HCT116 (cell line): ENCODE data around the gene PDIK1L. TPM values are rescaled to one million over a fixed set of nuclear protein-coding genes. Genes with fewer than 3 reads are reported as not detected.
"Not testable (repeated sequence)": the region's sequence is repeated elsewhere in the genome, so short reads cannot be mapped to it uniquely, and the experiment has no call there.

Experiments
- ATAC-seq: fragments of 200-7000 bp; cut with Tn5 transposase; 2 replicates; pipeline ENCODE4 v1.9.1; 2020; ENCODE audit warnings: mild to moderate bottlenecking, moderate library complexity
- BruUV-seq: library from RNA; stranded (reverse); fragments of 400-500 nt; replicated peaks from 2 replicates; lab custom pipeline; 2021; lab: Mats Ljungman, UMichigan
- CTCF ChIA-PET: fragments of 300-600 bp; sonication (Branson Sonifier 250); formaldehyde crosslinking; loops from one replicate; lab custom pipeline; 2021; ENCODE audit warnings: antibody characterized with exemption; lab: Charles Lee
- POLR2A ChIA-PET: fragments of 300-600, 350-600 bp; sonication (Branson Sonifier 250); formaldehyde crosslinking; loops from one replicate; lab custom pipeline; 2021; ENCODE audit warnings: antibody characterized with exemption; lab: Charles Lee
- RAD21 ChIA-PET, 2 experiments: fragments of 300-600 bp; sonication (Branson Sonifier 250); formaldehyde crosslinking; loops; one replicate each; lab custom pipeline; 2023; ENCODE audit warnings: low total read pairs in 2 of 2; ENCODE audit not compliant: uncharacterized antibody in 2 of 2, unreplicated experiment in 2 of 2, low non-redundant PET in 1 of 2; lab: Charles Lee
- DNase-seq: peaks from one replicate; pipeline ENCODE4 v3.0.0-alpha.2; 2010; ENCODE audit warnings: low read depth, low spot score
- H2AFZ ChIP-seq: fragments of 200-600 bp; shearing (Covaris generic), sonication (generic); 2 replicates; pipeline ENCODE4 v1.6.1; 2017; ENCODE audit warnings: low read depth, mixed run types, mixed read lengths, antibody characterized with exemption, low read length; ENCODE audit not compliant: poor library complexity, severe bottlenecking
- H3K27ac ChIP-seq: 2 replicates; pipeline ENCODE4 v1.5.1; 2012; ENCODE audit warnings: low read depth, low read length
- H3K27me3 ChIP-seq: fragments of 200-600 bp; sonication (generic); 2 replicates; pipeline ENCODE4 v1.6.1; 2016; ENCODE audit warnings: mixed run types, low read length, mixed read lengths; ENCODE audit not compliant: insufficient read depth
- H3K36me3 ChIP-seq, 2 experiments: fragments of 200-500 bp in 1 of 2; fragments of 200-600 bp in 1 of 2; sonication (Bioruptor generic) in 1 of 2; sonication (generic) in 1 of 2; 2 replicates each; pipeline versions ENCODE4 v1.5.1 to v1.6.1; 2014 to 2016; ENCODE audit warnings: low read length in 2 of 2, inconsistent platforms in 1 of 2, mixed read lengths in 1 of 2, mixed run types in 1 of 2; ENCODE audit not compliant: insufficient read depth in 2 of 2, control insufficient read depth in 1 of 2
- H3K4me1 ChIP-seq, 2 experiments: fragments of 200-600 bp in 1 of 2; sonication (generic) in 1 of 2; 2 replicates each; pipeline versions ENCODE4 v1.5.1 to v1.6.1; 2012 to 2017; ENCODE audit warnings: low read length in 2 of 2, inconsistent platforms in 1 of 2, mild to moderate bottlenecking in 1 of 2, mixed read lengths in 1 of 2, mixed run types in 1 of 2, moderate library complexity in 1 of 2; ENCODE audit not compliant: insufficient read depth in 2 of 2, control insufficient read depth in 1 of 2
- H3K4me2 ChIP-seq: fragments of 200-600 bp; sonication (generic); 2 replicates; pipeline ENCODE4 v1.6.1; 2017; ENCODE audit warnings: mixed run types, low read length, mixed read lengths
- H3K4me3 ChIP-seq, 2 experiments: fragments of 200-600 bp in 1 of 2; sonication (generic) in 1 of 2; replicated peaks in 1 of 2; 2 replicates each; pipeline ENCODE4 v1.5.1; 2011 to 2016; ENCODE audit warnings: low read length in 2 of 2, control low read depth in 1 of 2, low read depth in 1 of 2, mild to moderate bottlenecking in 1 of 2, mixed read lengths in 1 of 2, mixed run types in 1 of 2
- H3K79me2 ChIP-seq: fragments of 200-600 bp; sonication (generic); 2 replicates; pipeline ENCODE4 v1.6.1; 2017; ENCODE audit warnings: mild to moderate bottlenecking, mixed run types, low read length, moderate library complexity, mixed read lengths; ENCODE audit not compliant: insufficient read depth
- H3K9ac ChIP-seq: fragments of 200-600 bp; sonication (generic); 2 replicates; pipeline ENCODE4 v1.6.1; 2016; ENCODE audit warnings: low read length, mixed read lengths
- H3K9me2 ChIP-seq: fragments of 200-600 bp; sonication (generic), shearing (Covaris generic); 2 replicates; pipeline ENCODE4 v1.6.1; 2017; ENCODE audit warnings: mixed run types, mild to moderate bottlenecking, moderate library complexity; ENCODE audit not compliant: insufficient read depth
- H3K9me3 ChIP-seq, 2 experiments: fragments of 200-500 bp in 1 of 2; fragments of 200-600 bp in 1 of 2; sonication (Bioruptor generic) in 1 of 2; sonication (generic) in 1 of 2; 2 replicates each; pipeline ENCODE4 v1.6.1; 2014 to 2017; ENCODE audit warnings: low read length in 2 of 2, mixed read lengths in 2 of 2, inconsistent platforms in 1 of 2, low read depth in 1 of 2, mild to moderate bottlenecking in 1 of 2, mixed run types in 1 of 2, moderate library complexity in 1 of 2; ENCODE audit not compliant: control insufficient read depth in 1 of 2, insufficient read depth in 1 of 2
- H4K20me1 ChIP-seq: fragments of 200-600 bp; sonication (generic), shearing (Covaris generic); 2 replicates; pipeline ENCODE4 v1.6.1; 2017; ENCODE audit warnings: mixed run types, mild to moderate bottlenecking, moderate library complexity; ENCODE audit not compliant: insufficient read depth
- ATF3 ChIP-seq: IDR thresholded peaks from 2 replicates; pipeline ENCODE4 v1.6.1; 2012
- CBX3 ChIP-seq: IDR thresholded peaks from 2 replicates; pipeline ENCODE4 v1.6.1; 2012; ENCODE audit warnings: low read depth
- EGR1 ChIP-seq: IDR thresholded peaks from 2 replicates; pipeline ENCODE4 v1.6.1; 2012; ENCODE audit warnings: low read depth
- ELF1 ChIP-seq: IDR thresholded peaks from 2 replicates; pipeline ENCODE4 v1.6.1; 2012; ENCODE audit warnings: low read depth, borderline replicate concordance
- EZH2 ChIP-seq: fragments of 200-600 bp; sonication (generic); IDR thresholded peaks from 2 replicates; pipeline ENCODE4 v1.6.1; 2017; ENCODE audit warnings: antibody characterized with exemption, mixed run types
- EZH2phosphoT487 ChIP-seq: fragments of 200-600 bp; IDR thresholded peaks from 2 replicates; pipeline ENCODE4 v1.6.1; 2018; ENCODE audit warnings: antibody characterized with exemption, borderline replicate concordance
- FOSL1 ChIP-seq: IDR thresholded peaks from 2 replicates; pipeline ENCODE4 v1.6.1; 2012; ENCODE audit warnings: low read depth
- JUND ChIP-seq: IDR thresholded peaks from 2 replicates; pipeline ENCODE4 v1.6.1; 2012
- POLR2A ChIP-seq: IDR thresholded peaks from 2 replicates; pipeline ENCODE4 v1.7.0; 2011; ENCODE audit warnings: borderline replicate concordance; ENCODE audit not compliant: insufficient read depth, insufficient read length; ENCODE audit errors: extremely low read depth
- POLR2AphosphoS5 ChIP-seq: IDR thresholded peaks from 2 replicates; pipeline ENCODE4 v1.6.1; 2011; ENCODE audit warnings: mild to moderate bottlenecking, low read depth, low read length, moderate library complexity
- SIN3A ChIP-seq: IDR thresholded peaks from 2 replicates; pipeline ENCODE4 v1.6.1; 2012; ENCODE audit warnings: low read depth
- SP1 ChIP-seq: IDR thresholded peaks from 2 replicates; pipeline ENCODE4 v1.6.1; 2012; ENCODE audit warnings: low read depth
- SRF ChIP-seq: IDR thresholded peaks from 2 replicates; pipeline ENCODE4 v1.6.1; 2012; ENCODE audit warnings: low read depth
- TCF7L2 ChIP-seq: IDR thresholded peaks from 2 replicates; pipeline ENCODE4 v1.7.0; 2011; ENCODE audit warnings: borderline replicate concordance, inconsistent platforms; ENCODE audit not compliant: insufficient read depth, insufficient read length; ENCODE audit errors: extremely low read depth
- ZNF274 ChIP-seq: fragments of 200-500 bp; sonication (Bioruptor generic); IDR thresholded peaks from 2 replicates; pipeline ENCODE4 v1.6.1; 2014; ENCODE audit warnings: mild to moderate bottlenecking, low read depth, low read length, inconsistent platforms
- intact Hi-C: fragments of 100-400 bp; cut with micrococcal nuclease; formaldehyde crosslinking; loops from 2 replicates; pipeline ENCODE4 v1.10.0; 2022
- total RNA-seq: library from RNA; stranded (reverse); gene quantifications from one replicate; pipeline ENCODE4 v1.2.1, GENCODE V29; 2021; ENCODE audit not compliant: unreplicated experiment
- TF ChIP-seq, protein P1 (sequence below): IDR thresholded peaks from 2 replicates; pipeline ENCODE4 v1.6.1; 2011; ENCODE audit warnings: mild to moderate bottlenecking, low read length, moderate library complexity; ENCODE audit not compliant: insufficient replicate concordance; ENCODE audit errors: extremely low read depth
- TF ChIP-seq, protein P2 (sequence below), 3 experiments: fragments of 200-600 bp in 1 of 3; sonication (generic) in 1 of 3; IDR thresholded peaks in 2 of 3; conservative IDR thresholded peaks in 1 of 3; 2 replicates each; pipeline ENCODE4 v1.5.1; 2012 to 2017; ENCODE audit warnings: low read depth in 2 of 3, low read length in 2 of 3, antibody characterized with exemption in 1 of 3, borderline replicate concordance in 1 of 3, control low read depth in 1 of 3, mild to moderate bottlenecking in 1 of 3, mixed read lengths in 1 of 3, mixed run types in 1 of 3, moderate library complexity in 1 of 3; ENCODE audit not compliant: insufficient read depth in 1 of 3

PDIK1L gene
- total RNA-seq, 1 experiment from 2014 or later: 8.8 TPM

GRCh38 chr1:26100204-26100603, 11.4 kb upstream of the PDIK1L start:
- H3K4me2 ChIP-seq, H4K20me1 ChIP-seq, H3K4me3 ChIP-seq, ATAC-seq, H3K4me1 ChIP-seq, H3K27me3 ChIP-seq, H3K36me3 ChIP-seq, H3K9ac ChIP-seq, H3K79me2 ChIP-seq, POLR2A ChIA-PET, DNase-seq, BruUV-seq, RAD21 ChIA-PET, H2AFZ ChIP-seq, H3K9me3 ChIP-seq, H3K9me2 ChIP-seq, intact Hi-C loops, H3K27ac ChIP-seq: not testable (repeated sequence)
- CTCF ChIA-PET: interaction anchor here (0.9 kb wide), 1 partner anchor 45 kb away, joined by 4 read pairs; no protein-coding TSS in a partner anchor

DNA sequence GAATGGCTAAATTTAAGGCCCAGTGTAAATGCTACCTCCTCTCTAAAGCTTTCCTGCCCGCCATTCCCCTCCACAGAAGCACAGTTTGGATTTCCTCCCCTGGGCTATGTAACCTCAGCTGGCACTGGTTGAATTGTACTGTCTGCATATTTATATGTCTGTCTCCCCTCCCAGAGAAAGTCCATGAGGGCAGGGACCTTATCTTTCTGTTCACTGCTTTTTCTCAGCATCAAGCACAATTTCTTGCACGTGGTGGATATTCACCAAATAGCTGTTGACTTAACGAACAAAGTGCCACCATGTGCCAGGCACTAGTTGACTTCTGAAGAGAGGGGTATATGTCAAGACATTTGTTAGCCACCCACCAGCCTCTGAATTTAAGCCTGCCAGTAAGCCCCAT, 9.5 kb upstream of the PDIK1L start:
- ChIA-PET RAD21 (no interaction called here), POLR2A (interaction anchor here (1.1 to 1.4 kb wide), 2 partner anchors 9 to 67 kb away, joined by 3 read pairs; no protein-coding TSS in a partner anchor), CTCF (interaction anchor here (1.1 to 4.1 kb wide), 3 partner anchors 42 to 315 kb away, joined by 3 to 71 read pairs (median 3); partner anchors contain the start of gene ZNF593)
- BruUV-seq: no TSS peak
- Histone ChIP-seq H3K79me2 (no peaks in the 10 kb centered on the region), H3K4me1 (0 out of 4 replicates have a peak, but pooled peaks cover 0 to 3% of the 10 kb centered on the region in 2 experiments), H3K27me3 (no peaks in the 10 kb centered on the region), H3K9me3 (no peaks in the 10 kb centered on the region), H3K4me2 (no peak overlapping the region), H3K9ac (no peak overlapping the region), H3K27ac (no peak overlapping the region), H3K36me3 (no peaks in the 10 kb centered on the region), H3K4me3 (no peak overlapping the region), H4K20me1 (no peaks in the 10 kb centered on the region), H2AFZ (no peak overlapping the region), H3K9me2 (no peaks in the 10 kb centered on the region)
- intact Hi-C loops: no loop called here
- TF ChIP-seq SP1: no peak
- TF ChIP-seq EGR1: no peak
- TF ChIP-seq SRF: no peak
- no peak for TF ChIP-seq FOSL1
- TF ChIP-seq ATF3: no peak
- TF ChIP-seq TCF7L2: no peak
- no peak for TF ChIP-seq EZH2
- TF ChIP-seq, protein P1, sequence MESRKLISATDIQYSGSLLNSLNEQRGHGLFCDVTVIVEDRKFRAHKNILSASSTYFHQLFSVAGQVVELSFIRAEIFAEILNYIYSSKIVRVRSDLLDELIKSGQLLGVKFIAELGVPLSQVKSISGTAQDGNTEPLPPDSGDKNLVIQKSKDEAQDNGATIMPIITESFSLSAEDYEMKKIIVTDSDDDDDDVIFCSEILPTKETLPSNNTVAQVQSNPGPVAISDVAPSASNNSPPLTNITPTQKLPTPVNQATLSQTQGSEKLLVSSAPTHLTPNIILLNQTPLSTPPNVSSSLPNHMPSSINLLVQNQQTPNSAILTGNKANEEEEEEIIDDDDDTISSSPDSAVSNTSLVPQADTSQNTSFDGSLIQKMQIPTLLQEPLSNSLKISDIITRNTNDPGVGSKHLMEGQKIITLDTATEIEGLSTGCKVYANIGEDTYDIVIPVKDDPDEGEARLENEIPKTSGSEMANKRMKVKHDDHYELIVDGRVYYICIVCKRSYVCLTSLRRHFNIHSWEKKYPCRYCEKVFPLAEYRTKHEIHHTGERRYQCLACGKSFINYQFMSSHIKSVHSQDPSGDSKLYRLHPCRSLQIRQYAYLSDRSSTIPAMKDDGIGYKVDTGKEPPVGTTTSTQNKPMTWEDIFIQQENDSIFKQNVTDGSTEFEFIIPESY: no peak
- no peak for TF ChIP-seq EZH2phosphoT487
- TF ChIP-seq ZNF274: no peak
- no peak for TF ChIP-seq POLR2AphosphoS5
- no peak for TF ChIP-seq JUND
- TF ChIP-seq SIN3A: no peak
- no peak for TF ChIP-seq POLR2A
- no peak for TF ChIP-seq ELF1
- TF ChIP-seq, protein P2, sequence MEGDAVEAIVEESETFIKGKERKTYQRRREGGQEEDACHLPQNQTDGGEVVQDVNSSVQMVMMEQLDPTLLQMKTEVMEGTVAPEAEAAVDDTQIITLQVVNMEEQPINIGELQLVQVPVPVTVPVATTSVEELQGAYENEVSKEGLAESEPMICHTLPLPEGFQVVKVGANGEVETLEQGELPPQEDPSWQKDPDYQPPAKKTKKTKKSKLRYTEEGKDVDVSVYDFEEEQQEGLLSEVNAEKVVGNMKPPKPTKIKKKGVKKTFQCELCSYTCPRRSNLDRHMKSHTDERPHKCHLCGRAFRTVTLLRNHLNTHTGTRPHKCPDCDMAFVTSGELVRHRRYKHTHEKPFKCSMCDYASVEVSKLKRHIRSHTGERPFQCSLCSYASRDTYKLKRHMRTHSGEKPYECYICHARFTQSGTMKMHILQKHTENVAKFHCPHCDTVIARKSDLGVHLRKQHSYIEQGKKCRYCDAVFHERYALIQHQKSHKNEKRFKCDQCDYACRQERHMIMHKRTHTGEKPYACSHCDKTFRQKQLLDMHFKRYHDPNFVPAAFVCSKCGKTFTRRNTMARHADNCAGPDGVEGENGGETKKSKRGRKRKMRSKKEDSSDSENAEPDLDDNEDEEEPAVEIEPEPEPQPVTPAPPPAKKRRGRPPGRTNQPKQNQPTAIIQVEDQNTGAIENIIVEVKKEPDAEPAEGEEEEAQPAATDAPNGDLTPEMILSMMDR (IDR thresholded peaks at IDR 0.05 in 2 of 3, conservative IDR thresholded peaks at IDR 0.05 in 1 of 3; ENCODE audit: borderline replicate concordance in 1 of 3, insufficient read depth in 1 of 3, low read depth in 2 of 3, low read length in 2 of 3): no peak
- no peak for TF ChIP-seq CBX3
- no peak for DNase-seq
- no peak for ATAC-seq
